ENCODE data around the gene LSM14B.

LSM14B gene

DNA sequence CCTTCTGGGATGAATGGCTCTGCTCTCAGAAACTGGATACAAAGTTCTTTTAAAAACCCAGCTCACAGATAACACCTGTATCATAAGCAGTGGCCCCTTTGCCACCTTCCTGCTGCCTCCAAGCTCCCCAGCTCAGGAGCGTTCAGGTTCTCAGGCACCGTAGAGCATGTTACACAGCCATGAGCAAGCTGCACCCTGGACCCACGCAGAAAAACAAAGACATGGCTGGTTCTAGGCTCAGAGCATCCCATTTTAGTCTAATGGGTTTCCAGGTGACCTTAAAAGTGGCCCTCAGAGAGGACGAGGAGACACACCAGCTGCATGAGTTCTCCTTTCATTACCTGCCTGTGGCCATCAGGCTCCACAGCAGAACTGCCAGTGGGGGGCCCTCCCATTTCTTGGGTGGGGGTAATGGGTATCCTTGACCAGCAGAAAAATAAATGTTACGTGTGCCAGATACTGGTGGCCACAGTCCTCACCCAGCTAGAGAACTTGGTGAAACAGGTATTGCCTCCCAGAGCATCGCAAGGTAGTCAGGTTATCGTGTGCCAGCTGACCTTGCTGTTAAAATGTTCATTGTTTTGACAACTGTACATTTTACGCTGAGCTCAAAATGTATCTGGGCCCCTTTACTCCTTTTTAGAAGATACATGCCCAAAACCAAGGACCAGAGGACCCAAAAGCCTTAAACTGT is 13.4 kb downstream of the LSM14B start:
- Mint-ChIP-seq H3K4me1 (peaks cover 21% of the 10 kb centered on the region), H3K4me3 (no peak overlapping the region), H3K9me3 (no peaks in the 10 kb centered on the region), H3K36me3 (peaks cover 15% of the 10 kb centered on the region), H3K27me3 (no peaks in the 10 kb centered on the region), H3K27ac (no peak overlapping the region)

DNA sequence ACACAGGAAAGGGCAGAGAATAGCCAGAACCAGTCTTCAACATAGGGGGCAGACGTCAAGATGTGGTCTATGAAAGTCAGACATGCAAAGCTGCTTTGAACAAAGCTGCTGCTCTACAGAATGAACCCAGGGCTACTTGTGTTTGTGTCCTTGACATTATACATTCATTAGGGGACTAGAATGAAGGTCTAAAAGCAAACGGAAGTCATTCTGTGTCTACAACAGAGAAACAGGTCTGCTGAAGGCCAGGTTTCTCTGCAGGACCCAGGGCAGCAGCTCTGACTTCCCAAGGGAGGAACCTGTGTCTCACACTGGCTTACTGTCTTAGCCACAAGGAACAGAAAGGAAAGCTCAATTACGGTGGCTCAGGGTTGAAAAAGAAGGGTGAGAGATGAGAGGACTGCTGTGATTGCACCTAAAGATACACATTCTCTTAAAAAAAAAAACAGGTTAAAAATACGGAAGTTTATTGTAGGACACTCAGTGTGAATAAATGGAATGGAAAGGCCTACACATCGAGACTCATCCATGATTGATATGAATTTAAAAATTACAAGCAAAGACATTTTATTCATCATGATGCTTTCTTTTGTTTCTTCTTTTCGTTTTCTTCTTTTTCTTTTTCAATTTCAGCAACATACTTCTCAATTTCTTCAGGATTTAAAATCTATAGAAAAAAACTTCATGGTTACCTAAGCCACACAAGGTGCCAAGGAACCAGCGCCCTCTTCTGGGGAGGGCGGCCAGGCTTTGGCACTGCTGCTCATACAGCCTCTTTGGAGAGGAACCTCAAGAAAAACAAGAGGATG is 14.2 kb downstream of the LSM14B start:
- Mint-ChIP-seq H3K27ac (peak overlapping the region; percentile 74), H3K4me1 (peaks cover 28% of the 10 kb centered on the region), H3K9me3 (no peaks in the 10 kb centered on the region), H3K27me3 (no peaks in the 10 kb centered on the region), H3K4me3 (no peak overlapping the region), H3K36me3 (peaks cover 14% of the 10 kb centered on the region)

DNA sequence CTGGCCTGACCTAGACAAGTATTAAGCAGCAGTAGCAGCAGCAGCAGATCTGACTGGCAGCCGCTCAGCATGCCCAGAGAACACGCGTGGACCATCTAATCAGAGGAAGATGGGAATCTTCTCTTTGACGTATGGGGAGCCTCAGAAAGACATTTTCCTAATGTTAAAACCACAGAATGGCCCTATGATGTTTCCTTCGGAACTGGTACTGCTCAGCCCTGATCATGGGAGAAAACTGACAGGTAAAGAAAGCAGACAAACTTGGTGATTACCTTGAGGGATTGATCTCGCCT is 14.8 kb downstream of the LSM14B start:
- Mint-ChIP-seq H3K4me1 (peaks cover 31% of the 10 kb centered on the region), H3K27ac (peak overlapping the region; percentile 74), H3K27me3 (no peaks in the 10 kb centered on the region), H3K36me3 (peaks cover 12% of the 10 kb centered on the region), H3K9me3 (no peaks in the 10 kb centered on the region), H3K4me3 (no peak overlapping the region)

DNA sequence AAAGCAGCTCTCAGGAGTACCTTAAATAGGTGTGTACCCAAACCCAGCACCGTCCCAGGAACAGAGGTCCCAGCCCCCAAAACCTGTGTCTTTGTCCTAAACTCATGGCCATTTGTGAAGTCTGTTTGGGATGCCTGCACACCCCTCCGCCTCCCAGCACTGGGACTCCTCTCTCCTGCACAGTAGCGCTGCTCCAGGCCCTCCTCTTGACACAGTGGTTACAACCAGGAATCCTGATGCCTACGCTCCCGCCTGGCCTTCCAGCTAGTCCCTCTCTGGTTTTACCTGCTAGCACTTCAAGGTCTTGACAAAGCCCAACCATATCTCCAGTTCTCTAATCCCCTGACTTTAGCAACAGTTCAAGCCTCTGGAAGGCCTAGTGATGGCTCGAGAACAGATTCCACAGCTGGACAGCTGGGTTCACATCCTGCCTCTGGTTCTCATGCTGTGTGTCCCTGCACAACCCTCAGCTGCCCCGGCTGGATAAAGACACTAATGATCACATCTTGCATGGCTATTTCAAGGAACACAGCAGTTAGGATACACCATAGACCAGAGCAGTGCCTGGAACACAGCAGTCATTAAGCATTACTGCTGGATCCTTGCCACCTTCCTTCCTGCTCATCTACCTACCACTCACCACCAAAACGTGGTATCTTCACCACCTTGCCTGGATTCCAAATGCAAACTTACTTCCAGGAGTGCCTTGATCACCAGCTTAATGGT is 15.4 kb downstream of the LSM14B start:
- Mint-ChIP-seq H3K4me3 (no peak overlapping the region), H3K4me1 (peaks cover 25% of the 10 kb centered on the region), H3K9me3 (no peaks in the 10 kb centered on the region), H3K27ac (peak overlapping the region; percentile 66), H3K27me3 (no peaks in the 10 kb centered on the region), H3K36me3 (peaks cover 7% of the 10 kb centered on the region)

GRCh38 chr20:62138204-62138543 is 15.9 kb downstream of the LSM14B start:
- H3K27me3 Mint-ChIP-seq = no peaks in the 10 kb centered on the region
- no peak overlapping the region for H3K4me3 Mint-ChIP-seq
- H3K9me3 Mint-ChIP-seq = no peaks in the 10 kb centered on the region
- peak overlapping the region; percentile 31 for H3K27ac Mint-ChIP-seq
- H3K36me3 Mint-ChIP-seq = peaks cover 7% of the 10 kb centered on the region
- H3K4me1 Mint-ChIP-seq = peaks cover 25% of the 10 kb centered on the region

DNA sequence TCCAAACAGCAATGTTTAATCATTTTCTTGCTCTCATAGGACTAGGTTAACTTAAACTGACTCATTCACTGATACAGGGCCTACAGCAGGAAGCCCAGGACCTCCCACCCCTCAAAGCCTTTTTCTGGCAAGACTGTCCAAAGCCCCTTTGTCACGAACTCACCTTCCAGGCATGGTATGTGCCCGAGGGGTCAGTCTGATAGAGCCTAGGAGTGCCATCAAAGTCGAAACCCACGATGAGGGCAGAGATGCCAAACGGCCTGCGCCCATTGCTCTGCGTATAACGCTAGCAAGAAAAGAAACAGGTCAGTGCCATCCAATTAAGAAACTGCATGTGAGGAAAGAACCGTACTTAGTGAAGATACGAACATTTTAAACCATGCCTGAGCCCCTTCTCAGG is 16.6 kb downstream of the LSM14B start:
- Mint-ChIP-seq H3K4me1 (peaks cover 25% of the 10 kb centered on the region), H3K27ac (no peak overlapping the region), H3K4me3 (no peak overlapping the region), H3K9me3 (no peaks in the 10 kb centered on the region), H3K36me3 (peaks cover 7% of the 10 kb centered on the region), H3K27me3 (no peaks in the 10 kb centered on the region)

DNA sequence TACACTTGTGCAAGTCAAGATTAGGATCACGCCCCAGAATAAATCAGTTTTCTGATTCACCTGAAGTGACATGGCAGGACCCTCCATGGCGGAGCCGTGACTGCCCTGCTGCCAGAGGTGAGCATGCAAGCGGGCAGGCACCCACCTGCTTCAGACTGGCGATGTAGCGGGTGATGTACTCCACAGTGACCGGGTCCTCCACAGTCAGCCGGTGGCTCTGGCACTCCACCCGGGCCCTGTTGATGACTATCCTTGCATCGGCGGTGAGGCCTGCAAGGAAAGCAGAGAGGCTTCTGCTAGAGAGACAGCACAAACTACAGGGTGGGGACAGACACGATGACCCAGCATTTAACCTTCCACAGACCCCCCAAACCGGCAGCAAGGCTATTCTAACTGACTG is 17.4 kb downstream of the LSM14B start:
- no peak overlapping the region for H3K4me3 Mint-ChIP-seq
- H3K27ac Mint-ChIP-seq = peak overlapping the region; percentile 55
- peaks cover 7% of the 10 kb centered on the region for H3K36me3 Mint-ChIP-seq
- H3K9me3 Mint-ChIP-seq = no peaks in the 10 kb centered on the region
- no peaks in the 10 kb centered on the region for H3K27me3 Mint-ChIP-seq
- peaks cover 28% of the 10 kb centered on the region for H3K4me1 Mint-ChIP-seq

- H3K27ac Mint-ChIP-seq = peak overlapping the region; percentile 82
- peaks cover 41% of the 10 kb centered on the region for H3K4me1 Mint-ChIP-seq
- H3K27me3 Mint-ChIP-seq = no peaks in the 10 kb centered on the region
- peaks cover 7% of the 10 kb centered on the region for H3K36me3 Mint-ChIP-seq
- H3K9me3 Mint-ChIP-seq = no peaks in the 10 kb centered on the region
- peak overlapping the region; percentile 93 for H3K4me3 Mint-ChIP-seq
Observed at GRCh38 chr20:62141043-62141396, 18.7 kb downstream of the LSM14B start.

- H3K27me3 Mint-ChIP-seq = no peaks in the 10 kb centered on the region
- no peaks in the 10 kb centered on the region for H3K9me3 Mint-ChIP-seq
- peak overlapping the region; percentile 94 for H3K27ac Mint-ChIP-seq
- peak overlapping the region; percentile 93 for H3K4me3 Mint-ChIP-seq
- H3K4me1 Mint-ChIP-seq = peaks cover 41% of the 10 kb centered on the region
- peaks cover 5% of the 10 kb centered on the region for H3K36me3 Mint-ChIP-seq
Observed at GRCh38 chr20:62141397-62142251, 19.3 kb downstream of the LSM14B start.

DNA sequence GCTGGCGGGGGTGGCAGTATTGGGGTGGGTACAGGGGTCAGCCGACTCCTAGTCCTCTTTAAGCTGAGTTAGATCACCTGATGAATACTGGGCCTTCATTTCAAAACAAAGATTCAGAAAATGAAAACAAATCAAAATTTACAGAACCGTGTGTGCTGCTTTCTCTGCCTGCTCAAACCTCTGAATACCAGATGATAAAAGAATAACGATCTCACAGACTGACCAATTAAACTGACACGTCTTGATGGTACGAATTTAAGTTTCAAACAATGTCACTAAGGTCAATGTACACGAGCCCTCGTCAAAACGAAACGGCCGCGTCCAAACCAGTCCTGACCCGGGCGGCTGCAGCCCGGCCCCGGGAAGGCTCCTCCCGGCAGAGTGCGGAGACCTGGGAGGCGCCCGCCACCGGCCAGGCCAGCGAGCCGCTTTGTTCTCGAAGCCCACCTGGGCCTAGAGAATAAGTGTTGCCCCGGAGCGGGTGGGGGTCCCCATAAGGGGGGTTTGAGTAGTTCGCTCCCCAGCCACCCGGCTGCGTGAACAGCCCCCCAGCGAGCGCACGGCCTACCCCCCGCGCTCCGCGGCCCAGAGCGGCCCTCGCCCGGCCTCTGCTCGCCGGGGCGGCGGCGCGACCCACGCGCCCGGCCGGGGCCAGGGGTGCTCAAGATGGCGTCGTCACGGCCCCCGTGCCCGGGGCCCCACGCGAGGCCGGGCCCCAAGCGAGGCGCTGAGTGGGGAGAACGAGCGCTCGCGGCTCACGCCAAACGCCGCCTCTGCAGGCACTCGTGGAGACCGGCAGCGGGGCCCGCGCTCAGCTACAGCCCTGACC is 20.2 kb downstream of the LSM14B start:
- H3K4me3 Mint-ChIP-seq = peak overlapping the region; percentile 93
- H3K9me3 Mint-ChIP-seq = no peaks in the 10 kb centered on the region
- H3K27ac Mint-ChIP-seq = peak overlapping the region; percentile 94
- H3K36me3 Mint-ChIP-seq = peaks cover 5% of the 10 kb centered on the region
- no peaks in the 10 kb centered on the region for H3K27me3 Mint-ChIP-seq
- H3K4me1 Mint-ChIP-seq = peaks cover 44% of the 10 kb centered on the region

- Mint-ChIP-seq H3K4me3 (peak within 1 kb of the TSS; percentile 93), H3K9me3 (no peaks in the 10 kb centered on the region), H3K36me3 (peaks cover 3% of the 10 kb centered on the region), H3K27me3 (no peaks in the 10 kb centered on the region), H3K4me1 (peaks cover 43% of the 10 kb centered on the region), H3K27ac (peak within 1 kb of the TSS; percentile 94)
Observed at GRCh38 chr20:62143081-62143956, 21.0 kb downstream of the LSM14B start, which contains the start of the genes PSMA7 and SS18L1. TSS of gene PSMA7 (minus strand) at chr20:62143394. CDS start at chr20:62143303, 91 bp downstream. TSS of gene SS18L1 (plus strand) at chr20:62143769. CDS start at chr20:62143821, 52 bp downstream.

GRCh38 chr20:62143957-62144825 is 21.9 kb downstream of the LSM14B start:
- H3K9me3 Mint-ChIP-seq = no peaks in the 10 kb centered on the region

GRCh38 chr20:62145688-62146018 is 23.4 kb downstream of the LSM14B start:
- no peaks in the 10 kb centered on the region for H3K27me3 Mint-ChIP-seq
- H3K36me3 Mint-ChIP-seq = peaks cover 2% of the 10 kb centered on the region
- no peak overlapping the region for H3K27ac Mint-ChIP-seq
- peak overlapping the region; percentile 90 for H3K4me3 Mint-ChIP-seq
- H3K4me1 Mint-ChIP-seq = peaks cover 42% of the 10 kb centered on the region
- H3K9me3 Mint-ChIP-seq = no peaks in the 10 kb centered on the region

More at GRCh38 chr20:62143957-62144825, 21.9 kb downstream of the LSM14B start:
- peak overlapping the region; percentile 90 for H3K4me3 Mint-ChIP-seq
- H3K4me1 Mint-ChIP-seq = peaks cover 43% of the 10 kb centered on the region
- H3K36me3 Mint-ChIP-seq = peaks cover 3% of the 10 kb centered on the region
- no peaks in the 10 kb centered on the region for H3K27me3 Mint-ChIP-seq
- peak overlapping the region; percentile 83 for H3K27ac Mint-ChIP-seq
